ENCODE measurements around the gene ANKRD24. TPM values are rescaled to one million over a fixed set of nuclear protein-coding genes. Genes with fewer than 3 reads are reported as not detected.

The ANKRD24 gene
- total and polyA plus RNA-seq, 7 donors = 0.36 to 1.2 (median 0.72) TPM; not detected in 1

DNA sequence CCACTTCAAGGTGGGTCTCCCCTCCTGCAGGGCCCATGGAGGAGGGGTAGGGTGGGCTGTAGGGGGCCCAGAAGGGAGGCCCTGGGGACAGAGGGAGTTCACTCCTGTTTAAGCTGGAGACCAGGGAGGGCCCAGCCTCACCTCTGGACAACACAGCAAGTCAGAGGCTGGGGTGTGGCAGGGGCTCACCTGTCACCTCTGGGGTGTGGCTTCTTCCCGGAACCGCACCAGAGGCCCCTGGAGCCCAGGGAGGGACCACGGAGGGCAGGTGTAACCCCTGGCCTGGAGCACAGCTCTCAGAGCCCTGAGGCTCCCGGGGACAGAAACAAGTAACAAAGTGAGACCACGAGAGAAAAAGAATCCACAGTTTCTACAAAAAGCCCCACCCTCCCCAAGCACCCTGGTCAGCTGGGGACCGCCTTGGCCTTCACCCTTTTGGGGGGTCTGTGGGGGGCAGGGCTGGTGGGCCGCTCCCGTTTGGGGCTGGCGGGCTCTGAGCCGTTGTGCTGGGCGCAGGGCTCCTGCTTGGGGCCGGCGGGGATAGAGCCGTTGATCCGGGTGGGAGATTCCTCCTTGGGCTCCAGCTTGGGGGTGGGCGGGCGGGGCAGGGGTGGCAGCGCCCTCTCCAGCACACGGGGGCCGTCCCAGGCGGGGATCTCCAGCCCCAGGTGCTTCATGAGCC lies 8.1 kb upstream of the ANKRD24 start:
- 58 to 75% methylated on average over 21 of the region's 21 CpGs for WGBS, 2 donors
- Histone ChIP-seq H3K9me3 (no peaks in the 10 kb centered on the region), H3K4me1 (peaks cover 0 to 7% (median 3%) of the 10 kb centered on the region in 4 donors), H3K36me3 (peaks cover 0 to 42% (median 5%) of the 10 kb centered on the region in 4 donors), H3K4me3 (no peak overlapping the region), H3K27ac (no peak overlapping the region), H3K27me3 (peaks cover 0 to 31% (median 4%) of the 10 kb centered on the region in 3 donors)
- intact Hi-C loops (cut with DNase I) = no loop called here
- no peak for DNase-seq
- no peak for TF ChIP-seq POLR2A (IDR thresholded peaks at IDR 0.05)
- TF ChIP-seq, protein P1, sequence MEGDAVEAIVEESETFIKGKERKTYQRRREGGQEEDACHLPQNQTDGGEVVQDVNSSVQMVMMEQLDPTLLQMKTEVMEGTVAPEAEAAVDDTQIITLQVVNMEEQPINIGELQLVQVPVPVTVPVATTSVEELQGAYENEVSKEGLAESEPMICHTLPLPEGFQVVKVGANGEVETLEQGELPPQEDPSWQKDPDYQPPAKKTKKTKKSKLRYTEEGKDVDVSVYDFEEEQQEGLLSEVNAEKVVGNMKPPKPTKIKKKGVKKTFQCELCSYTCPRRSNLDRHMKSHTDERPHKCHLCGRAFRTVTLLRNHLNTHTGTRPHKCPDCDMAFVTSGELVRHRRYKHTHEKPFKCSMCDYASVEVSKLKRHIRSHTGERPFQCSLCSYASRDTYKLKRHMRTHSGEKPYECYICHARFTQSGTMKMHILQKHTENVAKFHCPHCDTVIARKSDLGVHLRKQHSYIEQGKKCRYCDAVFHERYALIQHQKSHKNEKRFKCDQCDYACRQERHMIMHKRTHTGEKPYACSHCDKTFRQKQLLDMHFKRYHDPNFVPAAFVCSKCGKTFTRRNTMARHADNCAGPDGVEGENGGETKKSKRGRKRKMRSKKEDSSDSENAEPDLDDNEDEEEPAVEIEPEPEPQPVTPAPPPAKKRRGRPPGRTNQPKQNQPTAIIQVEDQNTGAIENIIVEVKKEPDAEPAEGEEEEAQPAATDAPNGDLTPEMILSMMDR (IDR thresholded peaks at IDR 0.05) = no peak
- TF ChIP-seq EP300 (IDR thresholded peaks at IDR 0.05) = no peak
- no peak for TF ChIP-seq POLR2AphosphoS5 (IDR thresholded peaks at IDR 0.05)

DNA sequence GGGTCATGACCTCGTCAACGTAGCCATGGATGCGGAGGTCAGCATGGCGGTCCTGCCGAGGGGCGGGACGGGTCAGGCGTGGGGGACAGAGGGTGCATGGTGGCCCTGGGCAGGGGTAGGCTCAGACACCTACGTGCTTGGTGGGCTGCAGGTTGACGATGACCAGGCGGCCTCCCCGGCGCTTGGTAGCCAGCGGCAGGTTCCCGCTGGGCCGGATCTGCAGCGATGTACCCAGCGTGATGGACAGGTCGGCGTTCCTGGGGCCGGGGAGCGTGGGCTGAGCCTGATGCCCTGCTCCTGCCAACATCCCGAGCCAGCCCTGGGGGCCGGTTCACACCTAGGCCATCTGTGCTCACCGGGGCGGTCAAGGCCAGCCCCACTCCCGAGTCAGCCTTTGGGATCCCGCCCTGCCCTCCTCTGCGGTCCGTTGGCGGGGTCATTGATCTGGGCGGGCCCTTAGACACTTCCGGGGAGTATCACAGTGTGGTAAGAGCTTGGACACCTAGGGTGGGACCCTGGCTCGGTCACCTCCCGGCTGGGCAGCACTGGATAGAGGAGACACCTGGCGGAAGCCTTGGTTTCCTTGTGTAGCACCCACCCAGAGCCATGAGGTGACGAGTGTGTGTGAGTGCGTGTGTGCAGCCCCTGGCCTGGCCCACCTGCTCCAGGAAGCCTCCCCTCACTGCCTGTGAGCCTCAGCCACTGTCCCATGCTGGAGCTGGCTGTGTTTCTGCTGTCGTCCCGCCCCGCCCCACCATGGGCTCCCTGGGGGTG lies 7.4 kb upstream of the ANKRD24 start:
- TF ChIP-seq POLR2A (IDR thresholded peaks at IDR 0.05) = no peak
- no peak for TF ChIP-seq POLR2AphosphoS5 (IDR thresholded peaks at IDR 0.05)
- intact Hi-C loops (cut with DNase I) = no loop called here
- Histone ChIP-seq H3K27ac (no peak overlapping the region), H3K9me3 (no peaks in the 10 kb centered on the region), H3K27me3 (peaks cover 0 to 31% (median 4%) of the 10 kb centered on the region in 3 donors), H3K4me3 (no peak overlapping the region), H3K4me1 (peaks cover 0 to 7% (median 3%) of the 10 kb centered on the region in 4 donors), H3K36me3 (peaks cover 0 to 42% (median 5%) of the 10 kb centered on the region in 4 donors)
- no peak for DNase-seq
- WGBS, 2 donors = 84 to 90% methylated on average over 41 of the region's 41 CpGs

DNA sequence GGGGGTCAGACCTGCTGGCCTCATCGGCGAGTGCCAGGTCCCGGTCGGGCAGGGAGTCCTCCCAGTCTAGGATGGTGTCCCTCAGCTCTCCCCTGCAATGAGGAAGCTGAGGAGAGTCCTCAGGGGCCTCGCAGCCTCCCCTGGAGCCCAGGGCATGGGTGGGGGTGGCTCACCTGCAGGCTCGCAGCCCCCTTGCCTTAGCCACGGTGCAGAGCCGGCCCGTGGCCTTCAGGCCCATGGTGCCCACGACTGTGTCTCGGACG lies 6.9 kb upstream of the ANKRD24 start:
- Histone ChIP-seq H3K27ac (no peak overlapping the region), H3K27me3 (peaks cover 0 to 31% (median 4%) of the 10 kb centered on the region in 3 donors), H3K36me3 (peaks cover 0 to 42% (median 8%) of the 10 kb centered on the region in 4 donors), H3K4me1 (peaks cover 0 to 7% (median 3%) of the 10 kb centered on the region in 4 donors), H3K4me3 (no peak overlapping the region), H3K9me3 (no peaks in the 10 kb centered on the region)
- TF ChIP-seq, protein P1 (IDR thresholded peaks at IDR 0.05) = no peak
- TF ChIP-seq POLR2AphosphoS5 (IDR thresholded peaks at IDR 0.05) (no peak), EP300 (IDR thresholded peaks at IDR 0.05) (no peak)
- no peak for DNase-seq
- WGBS, 2 donors = 92 to 93% methylated on average over 12 of the region's 12 CpGs
- intact Hi-C loops (cut with DNase I) = no loop called here

DNA sequence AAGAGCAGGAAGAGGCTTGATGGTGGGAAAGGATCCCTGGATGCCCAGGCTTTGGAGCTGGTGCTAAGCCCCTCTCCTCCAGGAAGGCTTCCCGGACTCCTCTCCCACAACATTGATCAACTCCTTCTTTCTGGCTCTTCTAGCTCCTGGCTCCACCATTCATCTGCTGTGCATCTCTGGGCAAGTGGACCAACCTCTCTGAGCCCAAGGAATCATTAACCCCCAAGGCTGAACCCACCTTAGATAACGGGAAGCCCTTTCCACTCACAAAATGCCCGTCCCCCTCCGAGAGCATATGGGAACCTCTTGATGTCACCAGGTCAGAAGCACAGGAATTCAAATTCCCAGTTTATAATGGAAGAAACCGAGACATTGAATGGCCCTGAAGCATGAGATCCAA lies 5.3 kb upstream of the ANKRD24 start:
- H3K27me3 ChIP-seq = peaks cover 0 to 17% (median 0%) of the 10 kb centered on the region in 3 donors
- no peaks in the 10 kb centered on the region for H3K9me3 ChIP-seq
- whole genome bisulfite sequencing, 2 donors = 97% methylated on average over 5 of the region's 5 CpGs
- H3K36me3 ChIP-seq = peaks cover 0 to 42% (median 8%) of the 10 kb centered on the region in 4 donors
- H3K27ac ChIP-seq = no peak overlapping the region
- DNase-seq = no peak
- H3K4me1 ChIP-seq = peaks cover 0 to 22% (median 16%) of the 10 kb centered on the region in 4 donors
- no peak for TF ChIP-seq POLR2AphosphoS5 (IDR thresholded peaks at IDR 0.05)
- TF ChIP-seq, protein P1 (IDR thresholded peaks at IDR 0.05) = no peak
- no peak for TF ChIP-seq EP300 (IDR thresholded peaks at IDR 0.05)
- TF ChIP-seq POLR2A (IDR thresholded peaks at IDR 0.05) = no peak
- H3K4me3 ChIP-seq = no peak overlapping the region
- intact Hi-C loops (cut with DNase I) = no loop called here

DNA sequence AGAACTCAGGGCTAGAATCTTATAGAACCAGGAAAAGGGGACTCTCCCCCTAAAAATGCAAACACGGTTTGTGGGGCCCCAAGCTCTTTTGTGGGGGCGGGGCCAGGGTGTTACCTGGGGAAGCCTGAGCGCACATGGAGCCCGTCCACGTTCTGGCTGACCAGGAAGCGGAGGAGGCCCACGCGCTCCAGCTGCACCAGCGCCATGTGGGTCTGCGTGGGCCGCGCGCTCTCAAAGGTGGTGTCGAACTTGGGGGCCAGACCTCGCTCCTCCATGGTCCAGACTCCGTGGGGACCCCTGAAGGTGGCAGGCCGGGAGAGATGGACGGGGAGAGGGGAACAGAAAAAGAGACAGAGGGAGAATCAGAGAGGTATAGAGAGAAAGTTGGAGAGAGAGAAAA lies 3.5 kb upstream of the ANKRD24 start:
- H3K9me3 ChIP-seq = no peaks in the 10 kb centered on the region
- H3K4me1 ChIP-seq = peaks cover 0 to 22% (median 20%) of the 10 kb centered on the region in 4 donors
- intact Hi-C loops (cut with DNase I) = no loop called here
- WGBS, 2 donors = 93 to 94% methylated on average over 18 of the region's 18 CpGs
- no peak for DNase-seq
- peaks cover 0 to 42% (median 8%) of the 10 kb centered on the region in 4 donors for H3K36me3 ChIP-seq
- H3K27me3 ChIP-seq = no peaks in the 10 kb centered on the region
- TF ChIP-seq POLR2AphosphoS5 (IDR thresholded peaks at IDR 0.05) (no peak), POLR2A (IDR thresholded peaks at IDR 0.05) (no peak), EP300 (IDR thresholded peaks at IDR 0.05) (no peak)
- TF ChIP-seq, protein P1 (IDR thresholded peaks at IDR 0.05) = no peak
- no peak overlapping the region for H3K4me3 ChIP-seq
- no peak overlapping the region for H3K27ac ChIP-seq
